Lung microvascular endothelial cell (primary cell): ENCODE results near the gene NPY. TPM values are rescaled to one million over a fixed set of nuclear protein-coding genes. Genes with fewer than 3 reads are reported as not detected.
"Not testable (repeated sequence)": the region's sequence is repeated elsewhere in the genome, so short reads cannot be mapped to it uniquely, and the experiment has no call there.

Experiments used
- DNase-seq, 2 donors: peaks; one replicate each; pipeline versions ENCODE4 v3.0.0 to v3.0.0-alpha.2; 2010; ENCODE audit warnings: low read depth in 2 of 2
- total RNA-seq: library from RNA; depleted of rRNA; stranded (reverse); fragments of >200 nt; gene quantifications from 2 replicates; pipeline ENCODE4 v1.2.1, GENCODE V29; 2014

The NPY gene
- total RNA-seq = not detected in 2 replicates

DNA sequence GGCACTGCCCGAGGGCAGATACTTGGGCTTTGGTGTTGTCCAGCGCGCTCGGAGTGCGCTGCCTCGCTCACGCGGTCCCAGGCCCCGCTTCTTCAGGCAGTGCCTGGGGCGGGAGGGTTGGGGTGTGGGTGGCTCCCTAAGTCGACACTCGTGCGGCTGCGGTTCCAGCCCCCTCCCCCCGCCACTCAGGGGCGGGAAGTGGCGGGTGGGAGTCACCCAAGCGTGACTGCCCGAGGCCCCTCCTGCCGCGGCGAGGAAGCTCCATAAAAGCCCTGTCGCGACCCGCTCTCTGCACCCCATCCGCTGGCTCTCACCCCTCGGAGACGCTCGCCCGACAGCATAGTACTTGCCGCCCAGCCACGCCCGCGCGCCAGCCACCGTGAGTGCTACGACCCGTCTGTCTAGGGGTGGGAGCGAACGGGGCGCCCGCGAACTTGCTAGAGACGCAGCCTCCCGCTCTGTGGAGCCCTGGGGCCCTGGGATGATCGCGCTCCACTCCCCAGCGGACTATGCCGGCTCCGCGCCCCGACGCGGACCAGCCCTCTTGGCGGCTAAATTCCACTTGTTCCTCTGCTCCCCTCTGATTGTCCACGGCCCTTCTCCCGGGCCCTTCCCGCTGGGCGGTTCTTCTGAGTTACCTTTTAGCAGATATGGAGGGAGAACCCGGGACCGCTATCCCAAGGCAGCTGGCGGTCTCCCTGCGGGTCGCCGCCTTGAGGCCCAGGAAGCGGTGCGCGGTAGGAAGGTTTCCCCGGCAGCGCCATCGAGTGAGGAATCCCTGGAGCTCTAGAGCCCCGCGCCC lies at the start of gene NPY:
Gene NPY (plus strand): TSS at position 294 of the 802 bp plus-strand sequence. CDS start 1,051 bp downstream, outside the sequence.
- no peak for DNase-seq

DNA sequence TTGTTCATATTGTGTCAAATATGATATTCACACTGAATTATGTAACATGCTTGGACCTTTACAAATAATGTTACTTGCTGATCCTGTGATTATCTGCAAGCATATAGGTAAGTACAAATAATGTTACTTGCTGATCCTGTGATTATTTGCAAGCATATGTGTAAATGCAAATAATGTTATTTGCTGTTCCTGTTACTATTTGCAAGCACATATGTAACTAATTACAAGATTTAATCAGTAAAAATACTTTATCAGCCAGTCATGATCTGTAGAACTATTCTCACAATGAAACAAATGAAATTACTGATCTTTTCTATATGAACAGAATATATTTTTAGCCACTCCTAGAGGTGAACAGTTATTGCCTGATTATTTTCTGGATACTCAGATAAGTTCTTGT lies 44.7 kb upstream of the NPY start:
- no peak for DNase-seq

DNA sequence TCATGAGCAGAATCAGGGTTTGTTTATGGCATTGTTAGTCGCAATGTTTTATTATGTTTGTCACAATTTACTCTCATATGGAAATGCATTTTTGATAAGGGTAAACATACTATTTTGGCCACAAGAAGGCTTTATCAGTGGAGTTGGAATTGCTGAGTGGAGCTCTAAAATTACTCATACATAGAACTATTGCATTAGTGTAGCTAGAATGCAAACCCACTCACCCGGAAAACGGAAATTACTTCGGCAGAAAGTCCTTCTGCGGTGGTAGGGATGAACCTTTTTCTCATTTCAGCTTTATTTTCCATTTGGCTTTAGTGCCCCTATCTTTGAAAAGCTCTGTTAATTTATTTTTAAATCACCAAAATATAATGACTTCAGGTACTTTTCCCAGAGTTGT lies 42.8 kb upstream of the NPY start:
- DNase-seq = no peak

DNA sequence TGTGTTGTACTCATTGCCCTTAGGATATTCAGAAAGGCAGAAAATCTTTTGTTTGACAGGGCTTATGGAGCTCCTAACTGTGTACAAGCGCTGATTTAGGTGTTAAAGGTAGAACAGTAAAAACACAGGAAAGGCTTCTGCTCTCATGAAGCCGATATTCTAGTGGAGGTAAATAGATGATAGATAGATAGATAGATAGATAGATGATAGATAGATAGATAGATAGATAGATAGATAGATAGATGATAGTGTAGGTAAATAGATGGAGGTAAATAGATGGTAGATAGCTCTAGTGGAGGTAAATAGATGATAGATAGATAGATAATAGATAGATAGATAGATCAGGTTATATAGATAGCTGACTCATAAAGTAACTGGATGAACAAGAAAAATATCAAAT lies 39.4 kb upstream of the NPY start:
- no peak for DNase-seq

DNA sequence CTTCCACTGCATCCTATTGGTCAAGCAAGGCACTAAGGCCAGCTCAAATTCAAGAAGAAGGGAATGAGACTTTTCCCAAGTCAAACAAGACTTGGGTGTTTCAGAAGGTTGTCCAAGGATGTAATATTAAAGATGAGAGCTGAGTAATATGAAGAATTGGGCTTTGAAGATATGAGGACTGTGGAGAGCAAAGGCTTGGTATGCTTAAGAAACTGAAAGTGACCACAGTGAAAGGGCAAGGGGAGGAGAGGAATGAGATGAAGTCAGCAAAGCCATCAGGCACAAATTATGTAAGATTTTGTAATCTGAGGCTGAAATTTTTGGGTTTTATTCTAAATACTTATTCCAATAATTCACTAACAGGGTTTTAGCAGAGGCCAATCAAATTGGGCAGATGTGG lies 38.6 kb upstream of the NPY start:
- DNase-seq = no peak

DNA sequence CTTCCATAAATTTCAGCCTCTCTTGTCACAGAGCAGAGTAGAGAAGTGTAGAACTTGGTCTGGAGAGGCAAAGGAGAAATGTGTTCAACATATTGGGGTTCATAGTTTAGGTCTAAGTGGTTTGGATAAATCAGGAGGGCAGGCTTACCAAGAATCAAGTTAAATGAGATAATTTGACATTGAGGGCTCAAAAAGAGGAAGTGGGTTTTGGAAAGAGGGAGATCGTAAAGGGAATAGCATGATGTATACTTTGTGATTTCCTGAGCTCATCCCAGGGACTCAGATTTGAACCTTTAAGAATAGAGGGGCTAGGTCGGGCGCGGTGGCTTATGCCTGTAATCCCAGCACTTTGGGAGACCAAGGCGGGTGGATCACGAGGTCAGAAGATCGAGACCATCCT lies 34.7 kb upstream of the NPY start:
- no peak for DNase-seq

DNA sequence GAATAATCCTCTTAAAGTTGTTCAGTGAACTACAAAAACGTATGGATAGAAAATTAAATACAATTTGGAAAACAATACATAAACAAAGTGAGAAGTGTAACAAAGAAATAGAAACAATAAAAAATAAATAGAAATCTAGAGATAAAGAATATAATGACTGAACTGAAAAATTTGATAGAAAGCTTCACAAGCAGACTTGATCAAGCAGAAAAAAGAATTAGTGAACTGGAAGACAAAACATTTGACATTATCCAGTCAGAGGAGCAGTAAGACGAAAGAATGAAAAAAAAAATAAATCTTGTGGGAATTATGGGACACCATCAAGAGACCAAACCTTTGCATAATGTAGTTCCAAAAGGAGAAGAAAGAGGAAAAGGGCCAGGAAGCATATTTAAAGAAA lies 32.4 kb upstream of the NPY start:
- DNase-seq = no peak

DNA sequence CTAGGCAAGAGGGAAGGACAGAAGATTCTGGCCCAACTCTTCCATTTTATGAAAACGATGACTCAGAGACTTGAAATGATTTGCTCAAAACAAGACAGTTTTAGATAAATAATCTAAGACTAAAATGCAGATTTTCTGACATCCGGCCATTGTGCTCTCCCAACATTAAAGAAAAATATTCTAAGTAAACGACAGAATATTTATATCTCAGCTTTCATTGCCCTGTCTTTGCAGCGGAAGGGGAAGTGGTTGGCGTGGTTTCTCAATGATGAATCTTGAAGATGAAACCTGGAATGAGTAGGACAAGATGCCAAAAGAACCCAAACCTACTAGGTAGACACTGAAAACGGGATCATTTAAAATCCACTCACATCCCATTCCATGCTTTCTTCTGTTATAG lies 28.9 kb upstream of the NPY start:
- DNase-seq = no peak

DNA sequence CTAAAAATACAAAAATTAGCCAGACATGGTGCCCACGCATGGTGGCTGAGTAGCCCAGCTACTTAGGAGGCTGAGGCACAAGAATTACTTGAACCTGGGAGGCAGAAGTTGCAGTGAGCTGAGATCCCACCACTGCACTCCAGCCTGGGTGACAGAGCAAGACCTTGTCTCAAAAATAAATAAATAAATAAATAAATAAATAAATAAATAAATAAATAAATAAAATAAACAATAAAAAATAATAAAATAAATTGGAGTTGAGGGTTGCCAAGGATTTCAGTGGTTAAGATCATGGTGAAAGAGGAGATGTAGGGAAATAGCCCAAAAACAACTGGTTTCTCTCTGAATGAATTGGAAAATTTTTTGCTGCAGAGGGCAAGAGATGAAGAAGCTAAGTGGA lies 25.7 kb upstream of the NPY start:
- not testable (repeated sequence) for DNase-seq

DNA sequence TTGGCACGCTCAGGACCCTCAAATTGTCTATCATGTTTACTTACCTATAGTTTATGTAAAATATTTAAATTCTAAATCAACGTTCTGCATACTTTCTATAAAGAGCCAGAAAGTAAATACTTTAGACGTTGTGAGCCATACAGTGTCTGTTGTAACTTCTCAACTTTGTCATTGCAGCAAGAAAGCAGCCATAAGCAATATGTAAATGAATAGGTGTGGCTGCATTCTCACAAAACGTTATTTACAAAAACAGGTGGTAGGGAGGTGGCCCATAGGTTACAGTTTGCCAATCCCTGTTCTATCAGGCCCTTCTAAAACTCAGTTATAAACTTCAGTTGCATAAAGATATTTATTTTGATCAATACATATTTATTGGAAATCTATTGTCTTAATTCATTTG lies 12.1 kb upstream of the NPY start:
- no peak for DNase-seq

DNA sequence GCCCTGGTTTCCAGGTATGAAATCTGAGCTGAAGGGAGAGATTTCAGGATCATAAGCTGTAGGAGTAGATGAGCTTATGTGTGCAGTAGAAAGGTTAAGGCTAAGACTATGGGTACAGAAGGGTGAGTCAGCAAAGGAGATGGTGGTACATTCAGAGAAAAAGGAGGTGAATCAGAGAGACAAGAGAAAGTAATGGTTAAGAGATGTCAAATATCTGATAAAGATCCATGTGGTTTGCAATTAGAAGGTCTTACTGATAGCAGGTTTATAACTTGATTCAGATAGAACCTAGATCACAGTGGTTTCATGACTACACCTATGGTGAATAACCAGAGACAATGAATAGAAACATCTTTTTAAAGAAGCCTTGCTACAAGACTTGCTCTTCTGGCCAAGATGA lies 4.5 kb upstream of the NPY start:
- DNase-seq = no peak

DNA sequence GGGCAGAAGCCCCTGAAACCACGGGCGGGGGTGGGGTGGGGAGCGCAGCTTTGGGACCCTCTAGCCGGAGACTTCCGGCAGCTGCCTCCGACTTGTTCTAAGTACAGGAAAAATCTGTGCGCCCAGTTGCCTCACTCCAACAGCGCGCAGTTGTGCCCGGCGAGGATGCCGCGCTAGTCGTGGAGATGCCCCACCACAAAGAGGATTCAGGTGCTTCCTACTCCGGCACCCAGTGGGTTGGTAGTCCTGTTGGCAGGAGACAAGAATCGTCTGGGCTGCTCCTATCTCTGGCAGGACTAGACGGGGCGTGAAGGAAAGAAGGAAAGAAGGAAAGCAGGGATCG lies 465 bp upstream of the NPY start:
- DNase-seq = no peak

DNA sequence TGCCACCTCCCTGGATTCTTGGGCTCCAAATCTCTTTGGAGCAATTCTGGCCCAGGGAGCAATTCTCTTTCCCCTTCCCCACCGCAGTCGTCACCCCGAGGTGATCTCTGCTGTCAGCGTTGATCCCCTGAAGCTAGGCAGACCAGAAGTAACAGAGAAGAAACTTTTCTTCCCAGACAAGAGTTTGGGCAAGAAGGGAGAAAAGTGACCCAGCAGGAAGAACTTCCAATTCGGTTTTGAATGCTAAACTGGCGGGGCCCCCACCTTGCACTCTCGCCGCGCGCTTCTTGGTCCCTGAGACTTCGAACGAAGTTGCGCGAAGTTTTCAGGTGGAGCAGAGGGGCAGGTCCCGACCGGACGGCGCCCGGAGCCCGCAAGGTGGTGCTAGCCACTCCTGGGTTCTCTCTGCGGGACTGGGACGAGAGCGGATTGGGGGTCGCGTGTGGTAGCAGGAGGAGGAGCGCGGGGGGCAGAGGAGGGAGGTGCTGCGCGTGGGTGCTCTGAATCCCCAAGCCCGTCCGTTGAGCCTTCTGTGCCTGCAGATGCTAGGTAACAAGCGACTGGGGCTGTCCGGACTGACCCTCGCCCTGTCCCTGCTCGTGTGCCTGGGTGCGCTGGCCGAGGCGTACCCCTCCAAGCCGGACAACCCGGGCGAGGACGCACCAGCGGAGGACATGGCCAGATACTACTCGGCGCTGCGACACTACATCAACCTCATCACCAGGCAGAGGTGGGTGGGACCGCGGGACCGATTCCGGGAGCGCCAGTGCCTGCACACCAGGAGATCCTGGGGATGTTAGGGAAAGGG lies 913 bp downstream of the NPY start:
- DNase-seq = no peak

DNA sequence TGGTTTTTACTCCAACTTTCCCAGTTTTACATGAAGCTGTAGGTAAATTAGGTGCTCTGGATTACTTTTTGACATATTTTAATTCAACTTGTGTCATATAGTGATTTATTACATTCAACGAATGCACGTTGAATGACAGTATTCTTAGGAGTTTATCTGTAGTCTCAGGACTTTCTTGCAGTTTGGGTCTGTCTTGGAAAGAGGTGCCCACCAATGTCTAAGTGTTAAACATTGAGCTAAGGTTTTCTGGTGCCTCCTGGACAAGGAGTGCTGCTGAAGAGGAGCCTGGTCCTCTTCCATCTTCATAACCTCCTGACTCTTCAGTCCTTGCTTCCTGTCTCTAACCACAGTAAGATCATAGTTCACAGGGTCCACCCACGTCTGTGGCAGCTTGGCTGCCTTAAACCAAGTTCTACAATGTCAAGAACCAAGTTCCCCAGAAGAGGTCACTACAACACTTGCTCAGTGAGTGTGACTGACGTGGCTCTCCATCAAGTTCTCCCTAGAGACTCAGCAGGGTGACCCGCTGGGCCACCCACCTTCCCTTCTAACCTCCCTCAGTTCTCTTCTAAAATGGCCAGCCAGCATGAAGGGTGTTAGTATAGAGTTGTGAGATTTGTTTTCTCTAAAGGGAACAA lies 6.1 kb downstream of the NPY start:
- peak; percentile 44 to 54 for DNase-seq

DNA sequence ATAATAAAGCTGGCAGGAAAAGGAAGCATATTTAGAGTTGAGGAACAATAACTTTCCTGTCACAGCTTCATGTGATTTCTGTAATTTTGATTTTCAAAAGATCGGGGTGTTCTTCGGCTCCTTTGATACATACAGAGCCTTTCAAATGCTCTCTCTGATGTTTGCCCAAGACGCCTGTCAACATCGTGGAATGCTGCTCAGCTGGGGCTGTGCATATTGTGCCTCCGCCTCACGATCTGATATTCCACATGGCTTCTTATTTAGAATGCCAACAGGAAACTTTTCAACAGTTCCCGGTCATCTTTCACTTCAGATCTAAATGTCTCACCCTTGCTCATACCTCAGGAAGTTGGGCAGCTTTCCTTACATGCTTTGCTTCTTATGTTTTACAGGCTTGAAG lies 7.3 kb downstream of the NPY start:
- DNase-seq = no peak

DNA sequence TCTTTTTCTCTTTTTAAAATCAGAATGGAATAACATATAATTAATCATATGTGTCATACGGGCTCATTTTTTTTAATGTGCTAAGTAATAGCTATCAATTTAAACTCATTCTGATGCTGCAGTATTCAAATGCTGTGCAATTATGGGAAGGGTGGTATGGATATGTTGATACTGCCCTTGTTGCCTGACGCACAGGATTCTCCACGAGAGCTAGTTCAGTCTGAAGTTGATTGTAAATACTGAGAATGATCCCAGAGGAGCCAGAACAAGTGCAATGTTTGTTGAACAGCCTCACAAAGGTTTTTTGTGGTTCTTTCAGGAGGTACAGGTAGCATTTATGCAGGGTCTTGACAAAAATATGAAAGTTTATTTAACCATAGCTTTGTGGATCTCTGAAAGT lies 13.4 kb downstream of the NPY start:
- no peak for DNase-seq

DNA sequence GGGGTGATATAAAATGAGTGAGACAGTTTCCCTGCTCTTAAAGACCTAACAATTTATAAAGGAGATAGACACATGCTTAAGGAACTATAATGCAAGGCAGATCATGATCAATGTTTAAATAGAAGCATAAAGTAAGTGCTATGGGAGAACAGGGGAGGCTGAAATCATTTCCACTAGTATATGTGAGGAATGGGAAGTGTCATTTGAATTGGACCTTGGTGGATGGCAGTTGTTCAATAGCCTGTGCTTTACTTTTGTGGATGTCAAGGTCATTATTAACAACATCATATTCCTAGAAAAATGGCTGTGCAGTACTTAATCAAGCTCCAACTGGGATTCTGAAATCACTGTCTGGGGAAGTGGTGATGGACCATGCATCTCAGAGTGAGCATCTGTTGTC lies 14.7 kb downstream of the NPY start:
- no peak for DNase-seq

DNA sequence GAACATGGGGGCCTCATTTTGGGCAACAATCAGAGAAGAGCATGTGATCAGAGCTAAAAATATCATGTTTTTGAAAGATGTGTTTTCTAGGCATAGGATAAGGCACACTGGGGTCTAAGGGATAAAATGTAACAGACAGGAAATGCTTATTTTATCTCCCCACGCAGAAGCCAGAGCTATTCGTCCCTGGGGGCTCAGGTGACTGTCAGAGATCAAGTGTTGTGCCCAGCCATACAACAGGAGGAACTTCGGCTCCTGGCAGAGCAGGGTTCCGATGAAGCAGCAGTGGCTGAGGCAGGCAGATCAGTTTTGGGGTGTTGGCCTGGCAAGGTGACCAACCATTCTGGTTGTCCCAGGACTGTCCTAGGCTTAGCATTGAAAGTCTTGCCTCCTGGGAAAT lies 15.2 kb downstream of the NPY start:
- DNase-seq = no peak

DNA sequence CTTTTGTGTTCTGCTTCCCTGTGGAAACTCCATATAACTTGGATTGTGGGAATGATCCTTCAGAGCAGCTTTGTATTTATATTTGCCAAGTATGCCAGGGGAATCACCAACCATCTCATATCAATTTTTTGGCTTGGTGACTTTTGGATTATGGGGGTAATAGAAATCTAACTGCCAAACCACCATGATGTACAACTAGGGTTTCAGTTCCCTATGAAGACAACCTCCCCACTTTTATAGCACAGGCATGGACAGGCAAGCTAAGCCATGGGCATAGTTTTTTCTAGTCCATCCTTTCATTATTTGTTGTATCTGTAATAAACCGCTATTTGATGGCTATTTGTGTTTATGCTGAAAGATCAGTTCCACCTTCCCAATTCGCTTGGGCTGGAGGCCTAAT lies 17.7 kb downstream of the NPY start:
- DNase-seq = no peak

DNA sequence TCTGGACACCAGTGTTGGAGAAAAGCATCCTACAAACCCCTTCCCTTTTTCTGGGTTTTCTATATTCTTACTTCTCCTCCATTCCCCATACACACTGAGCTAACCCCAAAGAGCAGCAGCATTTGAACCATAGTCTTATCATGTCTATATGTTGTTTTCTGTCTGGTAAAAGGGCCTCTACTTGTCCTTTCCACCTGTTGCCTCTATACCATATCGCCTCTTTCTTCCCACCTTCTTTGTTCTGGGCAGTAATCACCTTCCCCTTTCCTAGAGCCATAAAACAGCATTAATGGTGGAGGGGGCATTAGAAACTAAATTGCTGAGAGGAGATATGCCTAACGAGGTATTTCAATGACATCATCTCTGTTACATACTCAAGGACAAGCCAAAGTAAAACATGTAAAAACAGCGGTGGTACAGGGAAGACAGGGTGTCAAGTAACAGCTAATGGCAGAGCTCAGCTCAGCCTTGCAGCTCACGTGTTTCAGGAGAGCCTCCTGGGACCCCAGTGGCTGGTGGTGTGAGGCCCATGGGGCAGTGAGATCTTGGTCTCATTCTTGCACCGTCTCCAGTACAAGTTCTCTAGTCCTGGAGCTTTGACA lies 20.6 kb downstream of the NPY start:
- DNase-seq = no peak

DNA sequence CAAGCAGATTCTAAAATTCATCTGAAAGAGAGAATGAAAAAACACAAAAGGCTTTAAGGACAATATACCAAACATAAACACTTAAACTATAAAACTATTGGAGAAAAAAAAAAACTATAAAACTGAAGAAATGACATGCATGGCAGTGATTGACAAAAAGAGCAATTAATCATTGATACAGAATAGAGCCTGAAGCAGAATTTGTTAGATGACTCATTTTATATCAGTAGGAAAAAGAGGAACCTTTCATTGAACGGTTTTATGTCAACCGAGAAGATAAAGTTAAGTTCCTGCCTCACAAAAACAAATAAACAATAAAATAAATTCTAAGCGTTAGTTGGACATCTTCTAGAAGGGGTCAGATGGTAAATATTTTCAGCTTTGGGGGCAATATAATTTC lies 23.3 kb downstream of the NPY start:
- DNase-seq = no peak

DNA sequence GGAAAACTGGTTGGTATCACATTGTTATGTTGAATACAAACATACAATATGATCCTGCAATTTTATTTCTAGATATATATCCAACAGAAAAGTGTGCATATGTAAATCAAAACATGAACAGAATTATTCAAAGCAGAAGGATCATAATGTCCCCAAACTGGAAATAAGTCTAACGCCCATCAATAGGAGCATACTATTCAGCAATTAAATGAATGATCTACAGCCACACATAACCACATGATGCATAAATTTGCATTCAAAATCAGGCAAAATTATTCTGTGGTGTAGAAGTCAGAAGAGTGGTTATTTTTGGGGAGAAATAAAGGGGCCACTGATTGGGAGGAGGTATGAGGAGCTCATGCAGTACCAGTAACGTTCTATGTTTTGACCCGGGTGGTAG lies 28.6 kb downstream of the NPY start:
- no peak for DNase-seq
